ENCODE measurements around the gene LIN7C.

LIN7C gene

GRCh38 chr11:27507557-27508322 lies 1.2 kb upstream of the LIN7C start:
- no peak for DNase-seq (ENCODE audit: low spot score)

DNA sequence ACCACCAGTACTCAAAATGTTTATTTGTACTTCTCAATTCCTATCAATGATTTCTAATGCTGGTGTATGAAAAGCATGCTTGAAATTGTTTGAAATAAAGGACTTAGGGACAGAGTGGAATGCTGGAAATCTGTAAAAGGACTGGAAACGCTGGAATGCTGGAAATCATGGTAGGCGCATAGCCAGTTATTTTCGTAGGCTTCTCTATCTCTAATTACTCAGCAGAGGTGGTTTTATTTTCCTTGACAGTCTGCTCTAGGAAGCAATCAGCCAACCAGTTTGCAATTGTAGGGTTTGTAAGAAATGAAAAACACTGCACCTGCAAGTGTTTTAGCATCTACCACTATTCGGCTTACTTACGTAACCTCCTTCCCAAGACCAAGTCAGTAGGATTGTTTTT lies 788 bp downstream of the LIN7C start:
- DNase-seq (ENCODE audit: low spot score): peak; percentile 3

- no peak for DNase-seq (ENCODE audit: low spot score)
These were observed 2.4 kb downstream of the LIN7C start for GRCh38 chr11:27504205-27504604.

GRCh38 chr11:27501100-27501499 lies 5.5 kb downstream of the LIN7C start:
- DNase-seq (ENCODE audit: low spot score): no peak

DNA sequence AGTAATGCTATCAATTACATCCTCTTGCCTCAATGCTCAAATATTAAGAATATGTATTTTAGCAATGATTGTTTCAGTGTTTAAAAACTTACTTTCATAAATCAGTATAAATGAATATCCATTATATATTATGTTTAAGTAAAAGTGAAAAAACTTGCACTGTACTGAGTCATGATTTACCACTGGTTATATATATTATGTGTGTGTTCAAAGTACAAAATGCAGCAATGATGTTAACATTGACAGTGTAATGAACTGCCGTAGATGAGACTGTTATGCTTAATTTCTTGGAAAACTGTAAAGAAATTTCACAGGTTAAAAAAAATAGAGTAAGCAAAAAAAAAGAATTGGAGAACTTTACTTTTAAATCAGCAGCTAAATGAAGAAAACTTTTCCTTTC lies 8.7 kb downstream of the LIN7C start:
- no peak for DNase-seq (ENCODE audit: low spot score)

DNA sequence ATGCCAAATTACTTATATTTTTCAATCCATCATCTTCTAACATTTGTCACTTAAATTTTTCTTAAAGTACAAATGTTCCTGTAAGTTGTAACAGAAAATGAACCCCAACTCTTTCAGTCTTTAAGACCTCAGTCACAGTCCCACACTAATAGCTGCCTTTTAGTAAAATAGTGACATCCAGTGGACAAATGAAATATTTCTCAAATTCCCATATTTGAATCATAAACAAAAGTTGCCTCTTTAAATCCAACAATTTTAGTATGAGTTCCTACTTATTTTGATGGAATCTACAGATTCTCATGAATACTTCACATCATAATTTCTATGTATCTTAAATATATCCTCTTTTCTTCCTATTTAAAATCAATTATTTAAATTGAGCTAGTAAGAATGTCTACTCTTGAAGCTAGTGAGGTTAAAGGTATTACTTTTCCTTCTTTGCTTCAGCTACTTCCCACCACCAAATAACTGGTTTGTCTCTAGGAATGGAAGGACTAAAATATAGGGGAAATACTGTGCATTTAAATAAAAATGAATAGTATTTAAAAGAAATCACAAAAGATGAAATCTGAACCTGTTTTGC lies 9.2 kb downstream of the LIN7C start:
- DNase-seq (ENCODE audit: low spot score): peak; percentile 16

GRCh38 chr11:27496461-27496860 lies 10.1 kb downstream of the LIN7C start:
- DNase-seq (ENCODE audit: low spot score): no peak

DNA sequence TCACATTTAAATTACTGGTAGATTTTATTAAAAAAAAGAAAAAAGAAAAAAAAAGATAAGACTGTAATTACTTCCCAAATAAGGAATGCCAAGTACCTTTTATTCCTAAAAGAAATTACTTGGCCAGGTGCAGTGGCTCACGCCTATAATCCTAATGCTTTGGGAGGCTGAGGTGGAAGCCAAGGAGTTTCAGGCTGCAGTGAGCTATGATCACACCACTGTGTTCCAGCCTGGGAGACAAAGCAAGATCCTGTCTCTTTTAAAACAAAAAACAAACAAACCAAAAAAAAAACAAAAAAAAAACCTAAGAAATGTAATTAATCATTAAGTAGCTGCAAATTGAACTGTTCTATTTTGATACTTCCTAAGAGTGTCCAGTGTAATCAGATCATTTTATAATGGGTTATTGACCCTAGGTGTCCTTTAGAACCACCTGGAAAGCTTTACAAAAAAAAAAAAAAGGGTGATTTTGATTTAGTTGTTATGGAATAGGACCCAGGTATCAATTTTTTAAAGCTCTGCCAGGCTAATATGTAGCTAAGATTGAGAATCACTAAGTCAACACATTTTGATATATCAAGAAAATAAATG lies 10.8 kb downstream of the LIN7C start:
- no peak for DNase-seq (ENCODE audit: low spot score)

DNA sequence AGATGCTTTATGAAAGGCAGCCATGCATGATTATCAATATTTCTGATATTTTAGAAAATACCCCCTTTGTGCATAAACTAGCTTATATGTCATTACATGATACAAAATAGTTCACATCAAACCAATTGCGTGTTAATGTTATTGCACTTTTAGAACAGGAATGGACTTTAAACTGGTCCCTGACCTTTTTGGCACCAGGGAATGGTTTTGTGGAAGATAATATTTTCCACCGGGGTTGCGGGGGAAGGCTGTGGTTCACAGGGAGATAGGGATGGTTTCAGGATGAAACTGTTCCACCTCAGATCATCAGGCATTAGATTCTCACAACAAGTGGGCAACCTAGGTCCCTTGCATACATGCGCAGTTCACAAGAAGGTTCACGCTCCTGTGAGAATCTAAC lies 17.5 kb downstream of the LIN7C start:
- DNase-seq (ENCODE audit: low spot score): no peak

DNA sequence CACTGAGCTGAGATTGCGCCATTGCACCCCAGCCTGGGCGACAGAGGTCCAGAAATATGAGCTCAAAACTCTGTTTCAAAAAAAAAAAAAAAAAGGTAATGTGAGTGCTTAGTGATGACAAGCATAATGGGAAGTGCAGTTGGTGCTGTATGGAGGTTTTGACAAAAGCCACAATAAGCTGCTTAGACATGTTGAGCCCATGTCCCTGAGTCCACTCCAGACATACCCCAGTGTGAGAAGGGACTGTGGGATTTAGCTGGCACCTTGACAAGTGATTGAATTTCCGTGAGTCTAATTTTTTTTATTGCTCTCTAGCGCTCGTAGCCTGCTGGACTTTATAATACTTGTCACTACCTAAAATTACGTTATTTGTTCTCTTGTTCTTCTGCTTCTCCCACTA lies 18.9 kb downstream of the LIN7C start:
- DNase-seq (ENCODE audit: low spot score): no peak

DNA sequence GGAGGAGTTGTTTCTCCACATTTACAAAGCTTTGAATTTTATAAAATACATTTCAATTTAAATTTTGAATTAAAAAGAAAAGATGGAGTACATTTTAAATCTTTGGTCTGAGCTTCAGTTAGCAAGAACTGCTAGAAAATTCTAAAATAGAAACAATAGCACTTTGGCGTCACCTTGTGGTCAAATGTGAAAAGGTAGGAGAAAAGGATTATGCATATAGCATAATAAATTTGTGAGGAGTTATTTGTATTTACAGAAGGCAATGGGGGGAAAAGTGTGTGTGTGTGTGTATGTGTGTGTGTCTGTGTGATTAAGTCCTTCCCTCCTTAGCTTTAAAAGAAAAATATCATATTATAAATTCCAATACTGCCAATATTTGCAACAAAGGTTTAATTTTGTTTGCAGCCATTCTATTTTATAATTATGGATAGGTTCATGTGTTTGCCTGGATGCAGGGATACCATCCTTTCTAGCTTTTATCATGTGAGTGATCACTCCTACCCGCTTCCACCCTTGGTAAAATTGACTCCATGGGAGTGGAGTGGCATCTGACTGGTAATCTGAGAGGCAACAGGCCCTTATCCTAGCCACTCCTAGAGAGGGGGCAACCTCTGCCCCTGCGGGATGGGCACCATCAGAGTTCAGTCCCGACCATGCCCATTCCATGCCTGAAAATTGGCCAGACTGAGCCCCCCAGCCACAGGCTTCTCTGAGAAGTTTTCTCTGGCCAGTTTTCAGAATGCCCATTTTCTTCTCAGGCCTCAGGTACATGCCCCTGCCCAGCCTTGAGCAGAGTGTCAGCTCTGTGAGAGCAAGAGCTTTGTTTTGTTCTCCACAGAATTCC lies 20.4 kb downstream of the LIN7C start:
- DNase-seq (ENCODE audit: low spot score): peak; percentile 58

GRCh38 chr11:27482793-27483192 lies 23.8 kb downstream of the LIN7C start:
- no peak for DNase-seq (ENCODE audit: low spot score)

DNA sequence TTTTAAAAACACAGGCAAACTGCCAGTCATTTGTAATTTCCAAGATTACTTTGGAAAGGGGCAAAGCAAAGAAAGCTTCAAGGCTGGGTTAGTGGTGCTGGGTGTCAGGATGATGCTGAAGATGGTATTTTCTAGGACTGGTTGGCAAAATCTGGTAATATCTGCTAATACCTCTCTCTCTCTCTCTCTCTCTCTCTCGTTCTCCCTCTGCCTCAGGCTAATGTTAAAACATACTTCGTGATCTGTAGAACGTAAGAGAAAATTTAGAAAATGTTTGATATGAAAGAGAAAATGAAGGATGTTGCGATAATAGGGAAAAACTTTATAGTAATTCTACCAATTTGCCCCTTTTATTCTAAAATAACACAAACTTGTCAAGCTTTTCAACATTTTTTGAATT lies 24.6 kb downstream of the LIN7C start:
- DNase-seq (ENCODE audit: low spot score): no peak

DNA sequence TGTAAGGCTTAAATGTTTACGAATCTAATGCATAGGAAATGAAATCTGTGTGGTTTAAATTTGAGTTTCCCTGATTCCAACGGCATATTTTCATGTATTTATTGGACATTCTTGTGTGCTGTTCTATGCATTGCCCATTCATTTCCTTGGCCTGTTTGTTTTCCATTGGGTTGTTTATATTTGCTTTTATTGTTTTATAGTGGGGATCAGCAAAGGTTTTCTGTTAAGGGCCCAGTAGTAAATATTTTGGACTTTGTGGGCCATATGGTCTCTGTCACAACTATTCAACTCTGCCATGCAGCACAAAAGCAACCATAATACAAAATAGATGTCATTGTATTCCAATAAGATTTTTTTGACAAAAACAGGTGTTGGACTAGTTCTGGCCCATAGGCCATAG lies 28.7 kb downstream of the LIN7C start:
- DNase-seq (ENCODE audit: low spot score): no peak

DNA sequence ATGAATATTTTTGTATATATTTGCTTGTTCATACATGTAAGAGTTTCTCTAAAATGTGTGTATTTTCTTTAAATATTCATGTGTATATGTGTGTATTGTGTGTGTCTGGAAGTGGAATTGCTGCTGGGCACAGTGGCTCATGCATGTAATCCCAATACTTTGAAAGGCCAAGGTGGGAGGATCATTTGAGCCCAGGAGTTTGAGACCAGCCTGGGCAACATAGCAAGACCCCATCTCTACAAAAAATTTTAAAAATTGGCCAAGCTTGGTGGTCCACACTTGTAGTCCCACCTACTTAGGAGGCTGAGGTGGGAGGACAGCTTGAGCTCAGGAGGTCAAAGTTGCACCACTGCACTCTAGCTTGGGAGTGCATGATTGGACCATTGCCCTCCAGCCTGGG lies 29.3 kb downstream of the LIN7C start:
- no peak for DNase-seq (ENCODE audit: low spot score)

GRCh38 chr11:27475622-27476021 lies 30.9 kb downstream of the LIN7C start:
- DNase-seq (ENCODE audit: low spot score): no peak

GRCh38 chr11:27473017-27473406 lies 33.6 kb downstream of the LIN7C start:
- no peak for DNase-seq (ENCODE audit: low spot score)

GRCh38 chr11:27472398-27473016 lies 34.1 kb downstream of the LIN7C start, which contains the start of gene LGR4:
LGR4 (minus strand) TSS chr11:27472790; CDS start chr11:27472302, 488 bp downstream.
- DNase-seq (ENCODE audit: low spot score): peak; percentile 59

- DNase-seq (ENCODE audit: low spot score): no peak
These were observed 34.8 kb downstream of the LIN7C start for GRCh38 chr11:27471589-27472397.

DNA sequence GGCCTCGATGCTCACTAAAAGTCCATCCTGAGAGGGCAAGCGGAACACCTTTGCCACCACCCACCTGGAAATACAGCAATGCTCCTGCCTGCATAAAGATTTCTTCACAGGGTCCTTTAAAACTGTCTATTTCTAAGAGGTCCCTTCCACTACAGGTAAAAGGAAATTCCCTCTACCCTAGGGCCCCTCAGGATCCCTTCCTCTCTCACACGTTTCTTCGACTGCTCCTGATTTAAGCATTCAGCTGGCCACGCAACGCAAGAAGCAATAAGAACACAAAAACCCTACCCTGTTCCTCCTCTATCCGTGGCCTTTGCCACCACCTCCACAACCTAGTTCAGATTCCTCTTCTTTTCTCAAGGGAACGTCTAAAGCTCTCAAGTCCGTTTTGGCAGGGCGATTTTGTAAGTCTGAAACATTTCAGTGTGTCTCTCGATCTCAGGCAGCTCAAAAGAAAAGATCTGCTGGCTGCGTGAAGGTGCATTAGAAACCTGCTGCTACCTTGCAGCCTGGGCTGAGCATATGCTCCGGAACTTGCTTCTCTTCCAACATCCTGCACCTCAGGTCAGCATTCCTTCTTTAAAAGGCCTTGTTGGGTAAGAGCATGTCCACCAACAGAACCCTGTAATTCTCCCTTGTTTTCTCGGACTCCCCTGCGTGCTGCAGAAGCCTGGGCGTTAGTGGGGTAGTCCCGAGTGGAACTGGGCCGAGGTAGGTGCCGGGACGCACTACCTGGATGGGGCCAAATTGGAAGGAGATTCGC lies 35.6 kb downstream of the LIN7C start:
- DNase-seq (ENCODE audit: low spot score): no peak

- no peak for DNase-seq (ENCODE audit: low spot score)
These were observed 36.4 kb downstream of the LIN7C start for GRCh38 chr11:27470166-27470565.

Measured in activated CD4-positive, alpha-beta T cell treated with anti-CD3 and anti-CD28 coated beads, Interleukin-2, Interleukin-4, amounts not matched to agents 100 ng/mL and 50 ng/mL, durations not matched to agents 16 hours and 8 hours (primary cell).